Hippocampal formation (tissue), 2 donors: ENCODE measurements around the gene DTX4.

Experiments used
- DNase-seq, 2 donors: peaks; one replicate each; lab custom pipeline; 2025; lab: John Stamatoyannopoulos, UW

Gene DTX4

GRCh38 chr11:59192446-59193020 is 20.6 kb downstream of the DTX4 start:
- DNase-seq = no peak

GRCh38 chr11:59193587-59194130 is 21.7 kb downstream of the DTX4 start:
- no peak for DNase-seq

- no peak for DNase-seq
Observed at GRCh38 chr11:59195586-59195985, 23.7 kb downstream of the DTX4 start.

- no peak for DNase-seq
Observed at GRCh38 chr11:59196777-59197176, 24.8 kb downstream of the DTX4 start.

GRCh38 chr11:59197991-59198390 is 26.1 kb downstream of the DTX4 start:
- DNase-seq = peak; percentile 70 to 78

GRCh38 chr11:59198726-59199125 is 26.8 kb downstream of the DTX4 start:
- DNase-seq = no peak

GRCh38 chr11:59199546-59200422 is 27.9 kb downstream of the DTX4 start:
- no peak for DNase-seq

- no peak for DNase-seq
Observed at GRCh38 chr11:59200423-59200746, 28.5 kb downstream of the DTX4 start.

- DNase-seq = no peak
Observed at GRCh38 chr11:59201353-59201752, 29.4 kb downstream of the DTX4 start.

- no peak for DNase-seq
Observed at GRCh38 chr11:59204746-59205145, 32.8 kb downstream of the DTX4 start.

- no peak for DNase-seq
Observed at GRCh38 chr11:59205648-59206047, 33.7 kb downstream of the DTX4 start.

GRCh38 chr11:59206635-59207034 is 34.7 kb downstream of the DTX4 start:
- DNase-seq = peak; percentile 22 to 34

- DNase-seq = peak; percentile 43 to 75
Observed at GRCh38 chr11:59207988-59208451, 36.1 kb downstream of the DTX4 start.

- no peak for DNase-seq
Observed at GRCh38 chr11:59208956-59209355, 37.0 kb downstream of the DTX4 start.

- DNase-seq = no peak
Observed at GRCh38 chr11:59212222-59212621, 40.3 kb downstream of the DTX4 start.

- DNase-seq = no peak
Observed at GRCh38 chr11:59212744-59213631, 41.1 kb downstream of the DTX4 start, which contains the start of gene MPEG1. Gene MPEG1, minus strand, starts transcription at chr11:59212927. Its CDS starts 62 bp downstream, at chr11:59212865.

GRCh38 chr11:59214141-59214893 is 42.4 kb downstream of the DTX4 start:
- DNase-seq = no peak

GRCh38 chr11:59216641-59217564 is 45.0 kb downstream of the DTX4 start:
- no peak for DNase-seq

GRCh38 chr11:59218319-59218718 is 46.4 kb downstream of the DTX4 start:
- DNase-seq = no peak

GRCh38 chr11:59218893-59219292 is 47.0 kb downstream of the DTX4 start:
- DNase-seq = no peak
